Ascending aorta (tissue), 2 donors: Measurements from ENCODE around the gene MTG2. TPM values are rescaled to one million over a fixed set of nuclear protein-coding genes. Genes with fewer than 3 reads are reported as not detected.

Experiments used
- DNase-seq, 2 donors: peaks; one replicate each; pipeline ENCODE4 v3.0.0-alpha.2; 2019; ENCODE audit warnings: low spot score in 2 of 2
- H3K27ac ChIP-seq, 2 donors: fragments of 200-600 bp; sonication (generic); one replicate each; pipeline ENCODE4 v1.5.1; 2016 to 2017; ENCODE audit warnings: mild to moderate bottlenecking in 1 of 2
- H3K27me3 ChIP-seq: fragments of 200-600 bp; sonication (generic); one replicate; pipeline ENCODE4 v1.5.1; 2017
- H3K36me3 ChIP-seq, 2 donors: fragments of 200-600 bp; sonication (generic); one replicate each; pipeline ENCODE4 v1.5.1; 2016
- H3K4me1 ChIP-seq, 2 donors: fragments of 200-600 bp; sonication (generic); one replicate each; pipeline ENCODE4 v1.5.1; 2016 to 2017; ENCODE audit warnings: mild to moderate bottlenecking in 1 of 2
- H3K4me3 ChIP-seq, 2 donors: fragments of 200-600 bp; sonication (generic); one replicate each; pipeline ENCODE4 v1.5.1; 2016 to 2017; ENCODE audit warnings: mild to moderate bottlenecking in 1 of 2
- H3K9me3 ChIP-seq, 2 donors: fragments of 200-600 bp; sonication (generic); one replicate each; pipeline ENCODE4 v1.5.1; 2016
- intact Hi-C: fragments of 100-400 bp; cut with DNase I; formaldehyde crosslinking; loops from one replicate; pipeline ENCODE4 v1.15.1; 2023
- total RNA-seq: library from RNA; depleted of rRNA; stranded (reverse); fragments of >200 nt; gene quantifications from one replicate; pipeline ENCODE4 v1.1.0, GENCODE V29; 2016
- TF ChIP-seq, protein P1 (sequence below), 3 experiments: fragments of 200-600 bp in 2 of 3; fragments of 450-650 bp in 1 of 3; sonication (generic) in 2 of 3; IDR thresholded peaks; one replicate each; pipeline ENCODE4 v1.5.1; 2016 to 2019; ENCODE audit warnings: antibody characterized with exemption in 3 of 3, mild to moderate bottlenecking in 1 of 3, moderate library complexity in 1 of 3

Gene MTG2
- total RNA-seq, 1 donor from 2014 or later, result 14.5 TPM

DNA sequence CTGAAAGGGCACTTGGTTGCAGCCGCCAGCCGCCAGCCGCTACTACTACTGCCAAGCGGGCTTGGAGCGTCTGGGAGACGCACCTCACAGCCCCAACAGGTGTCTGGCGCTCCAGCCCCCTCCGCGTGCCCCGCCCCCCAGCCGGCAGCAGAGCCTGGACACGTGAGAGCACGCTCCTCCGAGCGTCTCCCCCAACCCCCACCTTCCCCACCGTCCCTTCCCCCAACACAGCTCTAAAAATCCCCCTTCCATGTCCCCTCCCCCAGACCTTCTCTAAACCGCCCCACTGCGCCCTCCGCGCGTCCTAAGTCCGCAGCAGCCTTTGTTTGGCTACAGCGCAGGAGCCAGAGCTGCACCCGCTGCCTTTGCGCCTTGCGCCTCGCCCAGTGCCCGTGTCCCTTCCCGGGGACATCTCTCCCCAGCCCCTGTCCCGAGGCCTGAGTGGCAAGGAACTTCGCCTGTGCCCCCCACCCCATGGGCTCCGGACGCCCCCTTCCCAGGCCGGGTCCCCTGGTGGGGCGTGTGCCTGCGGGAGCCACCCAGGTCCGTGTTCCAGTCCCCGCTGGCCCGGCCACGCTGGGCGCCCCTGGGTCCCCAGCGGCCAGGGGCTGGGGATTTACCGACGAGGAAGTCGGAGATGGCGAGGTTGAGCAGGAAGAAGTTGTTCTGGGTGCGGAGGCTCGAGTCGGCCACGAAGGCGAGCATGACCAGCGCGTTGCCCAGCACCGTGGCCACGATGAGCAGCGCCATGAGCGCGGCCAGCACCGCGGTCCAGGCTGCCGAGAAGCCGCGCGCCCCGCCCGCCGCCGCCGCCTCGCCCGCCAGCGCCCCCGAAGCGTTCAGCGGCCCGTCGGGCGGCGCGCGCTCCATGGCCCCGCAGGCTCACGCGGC is 36.5 kb downstream of the MTG2 start:
- intact Hi-C loops, result no loop called here
- H3K9me3 ChIP-seq, result no peaks in the 10 kb centered on the region
- H3K27ac ChIP-seq, result no peak overlapping the region
- H3K4me3 ChIP-seq, result peak overlapping the region in 1 of 2 donors; percentile 59
- no peak for DNase-seq
- H3K36me3 ChIP-seq, result no peaks in the 10 kb centered on the region
- H3K4me1 ChIP-seq, result peaks cover 3 to 7% of the 10 kb centered on the region in 2 donors
- TF ChIP-seq, protein P1, sequence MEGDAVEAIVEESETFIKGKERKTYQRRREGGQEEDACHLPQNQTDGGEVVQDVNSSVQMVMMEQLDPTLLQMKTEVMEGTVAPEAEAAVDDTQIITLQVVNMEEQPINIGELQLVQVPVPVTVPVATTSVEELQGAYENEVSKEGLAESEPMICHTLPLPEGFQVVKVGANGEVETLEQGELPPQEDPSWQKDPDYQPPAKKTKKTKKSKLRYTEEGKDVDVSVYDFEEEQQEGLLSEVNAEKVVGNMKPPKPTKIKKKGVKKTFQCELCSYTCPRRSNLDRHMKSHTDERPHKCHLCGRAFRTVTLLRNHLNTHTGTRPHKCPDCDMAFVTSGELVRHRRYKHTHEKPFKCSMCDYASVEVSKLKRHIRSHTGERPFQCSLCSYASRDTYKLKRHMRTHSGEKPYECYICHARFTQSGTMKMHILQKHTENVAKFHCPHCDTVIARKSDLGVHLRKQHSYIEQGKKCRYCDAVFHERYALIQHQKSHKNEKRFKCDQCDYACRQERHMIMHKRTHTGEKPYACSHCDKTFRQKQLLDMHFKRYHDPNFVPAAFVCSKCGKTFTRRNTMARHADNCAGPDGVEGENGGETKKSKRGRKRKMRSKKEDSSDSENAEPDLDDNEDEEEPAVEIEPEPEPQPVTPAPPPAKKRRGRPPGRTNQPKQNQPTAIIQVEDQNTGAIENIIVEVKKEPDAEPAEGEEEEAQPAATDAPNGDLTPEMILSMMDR (IDR thresholded peaks at IDR 0.05), result no peak
- peaks cover 28% of the 10 kb centered on the region for H3K27me3 ChIP-seq

DNA sequence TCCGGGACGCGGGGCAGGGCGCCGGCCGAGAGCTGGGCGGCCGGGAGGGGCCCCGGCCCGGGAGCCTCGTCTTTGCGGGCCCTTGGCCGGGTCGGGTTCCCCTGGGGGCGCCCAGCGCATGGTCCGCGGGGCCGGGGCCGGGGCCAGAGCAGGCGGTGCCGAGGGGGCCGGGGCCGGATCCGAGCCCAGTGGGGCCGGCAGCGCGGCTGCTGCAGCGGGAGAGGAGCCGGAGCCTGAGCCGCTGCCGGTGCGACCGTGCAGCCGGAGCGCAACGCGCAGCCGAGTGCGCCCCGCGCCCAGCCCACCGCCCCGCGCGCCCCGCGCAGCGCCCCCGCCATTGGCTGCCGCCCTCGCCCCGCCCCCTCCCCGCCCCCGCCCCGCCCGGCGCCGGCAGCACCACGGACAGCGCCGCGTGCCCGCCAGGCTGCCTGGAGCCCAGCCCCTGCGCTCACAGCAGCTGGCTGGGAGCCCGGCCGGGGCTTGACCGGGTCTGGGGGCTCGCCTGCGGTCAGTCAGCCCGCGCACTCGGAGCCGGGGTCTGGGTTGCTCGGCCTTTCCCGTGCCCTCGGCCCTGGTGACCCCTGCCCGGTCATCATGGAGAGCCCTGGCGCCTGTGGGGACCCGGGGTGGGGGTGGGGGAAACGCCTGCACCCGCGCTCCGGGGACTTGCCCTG is 37.3 kb downstream of the MTG2 start, which contains the start of gene HRH3:
Gene HRH3 (minus strand): TSS at position 287 of the 674 bp plus-strand sequence. CDS start 308 bp downstream, outside the sequence.
- H3K9me3 ChIP-seq, result no peaks in the 10 kb centered on the region
- H3K27ac ChIP-seq, result no peak within 1 kb of the TSS
- peaks cover 28% of the 10 kb centered on the region for H3K27me3 ChIP-seq
- no peak for DNase-seq
- intact Hi-C loops, result no loop called here
- H3K36me3 ChIP-seq, result no peaks in the 10 kb centered on the region
- peak within 1 kb of the TSS in 1 of 2 donors; percentile 59 for H3K4me3 ChIP-seq
- TF ChIP-seq, protein P1 (IDR thresholded peaks at IDR 0.05), result no peak
- peaks cover 3 to 7% of the 10 kb centered on the region in 2 donors for H3K4me1 ChIP-seq

DNA sequence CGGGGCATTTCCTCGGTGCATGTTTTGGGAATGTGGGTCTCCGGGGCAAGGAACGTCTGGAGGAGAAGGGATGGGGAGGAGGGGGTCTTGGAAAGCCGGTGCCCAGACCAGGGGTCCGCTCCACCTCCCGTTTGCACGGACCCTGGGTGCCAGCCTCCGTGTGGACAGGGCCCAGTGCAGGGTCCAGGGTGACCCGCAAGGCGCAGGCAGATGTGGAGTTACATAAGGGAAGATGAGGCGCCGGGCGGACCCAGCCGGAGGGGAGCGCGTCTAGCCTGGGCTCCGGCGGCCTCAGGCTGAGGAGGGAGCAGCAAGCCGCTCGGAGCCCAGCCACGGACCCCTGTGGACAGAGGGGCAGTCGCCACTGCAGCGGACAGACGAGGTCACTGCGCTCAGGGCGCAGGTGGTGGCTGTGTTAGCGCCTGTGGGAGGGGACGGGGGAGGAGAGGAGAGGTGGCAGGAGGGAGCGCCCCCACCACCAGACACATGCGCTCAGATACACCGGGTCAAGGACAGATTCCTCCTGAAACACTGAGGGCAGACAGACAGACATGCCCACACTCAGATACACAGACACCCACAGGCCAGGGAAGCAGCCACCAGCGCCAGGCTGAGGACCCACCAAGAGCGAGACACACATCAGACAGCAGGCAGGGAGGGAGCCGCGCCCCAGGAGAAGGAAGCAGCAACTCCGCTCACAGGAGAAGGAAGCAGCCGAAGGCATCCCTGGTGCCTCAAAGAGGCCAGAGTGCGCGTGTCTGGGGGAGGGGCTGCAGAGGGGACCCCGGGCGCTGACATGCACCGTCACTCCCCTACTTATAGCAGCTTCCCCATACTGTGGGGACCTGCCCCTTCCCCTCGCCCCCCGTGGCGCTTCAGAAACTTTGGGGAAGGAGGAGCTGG is 38.1 kb downstream of the MTG2 start:
- intact Hi-C loops, result no loop called here
- DNase-seq, result no peak
- Histone ChIP-seq H3K36me3 (no peaks in the 10 kb centered on the region), H3K9me3 (no peaks in the 10 kb centered on the region), H3K4me1 (peaks cover 3 to 7% of the 10 kb centered on the region in 2 donors), H3K27ac (no peak overlapping the region), H3K4me3 (peak overlapping the region in 1 of 2 donors; percentile 36), H3K27me3 (peaks cover 28% of the 10 kb centered on the region)
- TF ChIP-seq, protein P1 (IDR thresholded peaks at IDR 0.05), result no peak

- DNase-seq, result no peak
- Histone ChIP-seq H3K4me3 (no peak overlapping the region), H3K9me3 (no peaks in the 10 kb centered on the region), H3K27ac (no peak overlapping the region), H3K27me3 (peaks cover 28% of the 10 kb centered on the region), H3K4me1 (peaks cover 3 to 7% of the 10 kb centered on the region in 2 donors), H3K36me3 (no peaks in the 10 kb centered on the region)
- intact Hi-C loops, result no loop called here
- TF ChIP-seq, protein P1 (IDR thresholded peaks at IDR 0.05), result no peak
Measured at GRCh38 chr20:62222266-62222850, 39.5 kb downstream of the MTG2 start.

DNA sequence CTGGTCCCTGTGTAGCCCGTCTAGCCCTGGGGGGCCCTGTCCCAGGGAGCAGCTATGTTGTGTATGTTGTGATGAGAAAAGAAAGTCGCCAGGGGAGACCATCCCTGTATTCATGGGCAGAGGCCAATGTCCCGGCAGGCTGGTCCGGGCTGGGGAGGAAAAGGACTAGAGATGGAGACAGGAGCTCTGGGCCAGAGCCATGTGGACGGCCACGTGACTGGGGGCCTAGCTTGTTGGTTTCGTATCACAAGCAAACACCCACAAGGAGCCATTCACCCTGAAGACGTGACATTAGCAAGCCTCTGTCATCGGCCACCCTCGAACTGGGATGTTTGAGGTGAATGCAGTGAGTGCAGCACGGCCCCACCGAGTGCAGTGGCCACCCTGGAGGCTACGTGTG is 40.1 kb downstream of the MTG2 start:
- intact Hi-C loops, result no loop called here
- H3K27me3 ChIP-seq, result peaks cover 22% of the 10 kb centered on the region
- DNase-seq, result no peak
- peaks cover 3 to 7% of the 10 kb centered on the region in 2 donors for H3K4me1 ChIP-seq
- H3K9me3 ChIP-seq, result no peaks in the 10 kb centered on the region
- H3K27ac ChIP-seq, result no peak overlapping the region
- TF ChIP-seq, protein P1 (IDR thresholded peaks at IDR 0.05), result no peak
- no peak overlapping the region for H3K4me3 ChIP-seq
- H3K36me3 ChIP-seq, result no peaks in the 10 kb centered on the region
